ENCODE data around the gene GNA12.
"Not testable (repeated sequence)": the region's sequence is repeated elsewhere in the genome, so short reads cannot be mapped to it uniquely, and the experiment has no call there.

GNA12 gene

GRCh38 chr7:2709553-2710285, 134.4 kb downstream of the GNA12 start:
- DNase-seq: peak; percentile 5 to 29

GRCh38 chr7:2708547-2709310, 135.4 kb downstream of the GNA12 start:
- DNase-seq: no peak

GRCh38 chr7:2708041-2708440, 136.1 kb downstream of the GNA12 start:
- no peak for DNase-seq

- no peak for DNase-seq
These were observed 136.6 kb downstream of the GNA12 start for GRCh38 chr7:2707481-2707880.

- DNase-seq: no peak
These were observed 137.4 kb downstream of the GNA12 start for GRCh38 chr7:2706685-2707126.

GRCh38 chr7:2705371-2706096, 138.6 kb downstream of the GNA12 start:
- DNase-seq: no peak

- DNase-seq: no peak
These were observed 141.5 kb downstream of the GNA12 start for GRCh38 chr7:2702594-2702957.

GRCh38 chr7:2701832-2702593, 142.1 kb downstream of the GNA12 start:
- peak in 1 of 2 experiments; percentile 23 for DNase-seq

GRCh38 chr7:2701424-2701823, 142.7 kb downstream of the GNA12 start:
- no peak for DNase-seq

- no peak for DNase-seq
These were observed 143.8 kb downstream of the GNA12 start for GRCh38 chr7:2700141-2700850.

GRCh38 chr7:2699289-2699620, 144.9 kb downstream of the GNA12 start:
- no peak for DNase-seq

GRCh38 chr7:2698581-2699288, 145.4 kb downstream of the GNA12 start:
- DNase-seq: no peak

- DNase-seq: not testable (repeated sequence)
These were observed 150.0 kb downstream of the GNA12 start for GRCh38 chr7:2694122-2694436.

GRCh38 chr7:2693420-2694121, 150.5 kb downstream of the GNA12 start:
- not testable (repeated sequence) for DNase-seq

GRCh38 chr7:2692543-2692942, 151.6 kb downstream of the GNA12 start:
- no peak for DNase-seq

- DNase-seq: not testable (repeated sequence)
These were observed 152.1 kb downstream of the GNA12 start for GRCh38 chr7:2691932-2692439.

- DNase-seq: no peak
These were observed 152.9 kb downstream of the GNA12 start for GRCh38 chr7:2691011-2691707.

- no peak for DNase-seq
These were observed 154.0 kb downstream of the GNA12 start for GRCh38 chr7:2689951-2690705.

- no peak for DNase-seq
These were observed 154.7 kb downstream of the GNA12 start for GRCh38 chr7:2689343-2689847.
